IMR-90 (cell line): ENCODE measurements around the gene SPTBN5. TPM values are rescaled to one million over a fixed set of nuclear protein-coding genes. Genes with fewer than 3 reads are reported as not detected.

Experiments used
- ATAC-seq: fragments of 200-7000 bp; cut with Tn5 transposase; 2 replicates; pipeline ENCODE4 v1.9.1; 2020; ENCODE audit warnings: low read depth, mild to moderate bottlenecking, moderate library complexity
- BruUV-seq: library from RNA; stranded (reverse); fragments of 400-500 nt; replicated peaks from 2 replicates; lab custom pipeline; 2021; lab: Mats Ljungman, UMichigan
- CTCF ChIA-PET: fragments of 300-600 bp; formaldehyde crosslinking; extraction: SDS; loops from one replicate; lab custom pipeline; 2021; ENCODE audit warnings: antibody characterized with exemption; lab: Yijun Ruan, JAX
- POLR2A ChIA-PET: fragments of 300-600 bp; sonication (Branson Sonifier 250); formaldehyde crosslinking; loops from one replicate; lab custom pipeline; 2022; ENCODE audit warnings: antibody characterized with exemption; ENCODE audit not compliant: unreplicated experiment; lab: Charles Lee
- DNase-seq: peaks from one replicate; pipeline ENCODE4 v3.0.0; 2013
- H2AFZ ChIP-seq: replicated peaks from 2 replicates; pipeline ENCODE3; 2013; ENCODE audit warnings: low read length, mild to moderate bottlenecking; ENCODE audit not compliant: poor library complexity
- H2AK5ac ChIP-seq: 2 replicates; pipeline ENCODE4 v1.6.1; 2013; ENCODE audit warnings: low read depth, low read length, inconsistent platforms
- H2AK9ac ChIP-seq: replicated peaks from 2 replicates; pipeline ENCODE3; 2013; ENCODE audit warnings: mild to moderate bottlenecking, low read depth, low read length, moderate library complexity; ENCODE audit not compliant: poor library complexity
- H2BK120ac ChIP-seq: 2 replicates; pipeline ENCODE4 v1.6.1; 2013; ENCODE audit warnings: low read depth, low read length, inconsistent platforms
- H2BK15ac ChIP-seq: 3 replicates; pipeline ENCODE4 v1.6.1; 2013; ENCODE audit warnings: low read depth, low read length, inconsistent platforms
- H2BK20ac ChIP-seq: 2 replicates; pipeline ENCODE4 v1.6.1; 2013; ENCODE audit warnings: low read depth, mild to moderate bottlenecking, inconsistent platforms, low read length, moderate library complexity
- H2BK5ac ChIP-seq: 2 replicates; pipeline ENCODE4 v1.6.1; 2013; ENCODE audit warnings: mild to moderate bottlenecking, low read depth, low read length, inconsistent platforms; ENCODE audit not compliant: poor library complexity, severe bottlenecking
- H3K14ac ChIP-seq: replicated peaks from 2 replicates; pipeline ENCODE4 v1.6.1; 2013; ENCODE audit warnings: low read depth, low read length, inconsistent platforms
- H3K18ac ChIP-seq: 2 replicates; pipeline ENCODE4 v1.6.1; 2013; ENCODE audit warnings: low read depth, low read length, control low read depth
- H3K23ac ChIP-seq: 2 replicates; pipeline ENCODE4 v1.6.1; 2013; ENCODE audit warnings: low read depth, low read length, inconsistent platforms
- H3K27ac ChIP-seq: 2 replicates; pipeline ENCODE4 v1.5.1; 2013; ENCODE audit warnings: mild to moderate bottlenecking, control low read depth, low read length; ENCODE audit not compliant: insufficient read depth
- H3K27me3 ChIP-seq: 2 replicates; pipeline ENCODE4 v1.6.1; 2013; ENCODE audit warnings: low read length; ENCODE audit not compliant: control insufficient read depth, insufficient read depth
- H3K36me3 ChIP-seq: 2 replicates; pipeline ENCODE4 v1.6.1; 2013; ENCODE audit warnings: low read length, mixed read lengths; ENCODE audit not compliant: control insufficient read depth, insufficient read depth
- H3K4ac ChIP-seq: 2 replicates; pipeline ENCODE4 v1.6.1; 2013; ENCODE audit warnings: low read depth, low read length, inconsistent platforms
- H3K4me1 ChIP-seq: 2 replicates; pipeline ENCODE4 v1.6.1; 2013; ENCODE audit warnings: low read length, mixed read lengths; ENCODE audit not compliant: control insufficient read depth, insufficient read depth
- H3K4me2 ChIP-seq: 2 replicates; pipeline ENCODE4 v1.6.1; 2013; ENCODE audit warnings: low read depth, mild to moderate bottlenecking, control low read depth, low read length, moderate library complexity
- H3K4me3 ChIP-seq: 2 replicates; pipeline ENCODE4 v1.5.1; 2013; ENCODE audit warnings: low read depth, mild to moderate bottlenecking, control low read depth, low read length, moderate library complexity; ENCODE audit not compliant: insufficient read depth
- H3K56ac ChIP-seq: 2 replicates; pipeline ENCODE4 v1.6.1; 2013; ENCODE audit warnings: low read length, inconsistent platforms; ENCODE audit not compliant: insufficient read depth; ENCODE audit errors: extremely low read depth
- H3K79me1 ChIP-seq, 2 experiments: 2 replicates each; pipeline ENCODE4 v1.6.1; 2013; ENCODE audit warnings: low read length in 2 of 2, inconsistent platforms in 1 of 2, low read depth in 1 of 2
- H3K9ac ChIP-seq: 2 replicates; pipeline ENCODE4 v1.6.1; 2013; ENCODE audit warnings: low read depth, low read length, control low read depth
- H3K9me1 ChIP-seq: 2 replicates; pipeline ENCODE4 v1.6.1; 2013; ENCODE audit warnings: low read length, inconsistent platforms; ENCODE audit not compliant: insufficient read depth
- H3K9me3 ChIP-seq: 2 replicates; pipeline ENCODE4 v1.6.1; 2013; ENCODE audit warnings: low read length; ENCODE audit not compliant: control insufficient read depth, insufficient read depth
- H4K20me1 ChIP-seq: 2 replicates; pipeline ENCODE4 v1.6.1; 2013; ENCODE audit warnings: low read length, inconsistent platforms; ENCODE audit not compliant: insufficient read depth
- H4K5ac ChIP-seq: 2 replicates; pipeline ENCODE4 v1.6.1; 2013; ENCODE audit warnings: mild to moderate bottlenecking, low read depth, low read length, control low read depth
- H4K8ac ChIP-seq, 2 experiments: 2 replicates each; pipeline ENCODE4 v1.6.1; 2013; ENCODE audit warnings: low read depth in 2 of 2, low read length in 2 of 2, control low read depth in 1 of 2, inconsistent platforms in 1 of 2
- H4K91ac ChIP-seq: 2 replicates; pipeline ENCODE4 v1.6.1; 2013; ENCODE audit warnings: low read depth, low read length, inconsistent platforms; ENCODE audit not compliant: insufficient read depth
- CEBPB ChIP-seq: IDR thresholded peaks from 2 replicates; pipeline ENCODE4 v1.6.1; 2012; ENCODE audit warnings: low read depth, low read length, improper control_type of control experiment
- CHD1 ChIP-seq: IDR thresholded peaks from 2 replicates; pipeline ENCODE4 v1.6.1; 2012; ENCODE audit warnings: low read depth, low read length, improper control_type of control experiment
- NFE2L2 ChIP-seq: fragments of 150-350 bp; IDR thresholded peaks from 2 replicates; pipeline ENCODE4 v1.6.1; 2016; ENCODE audit warnings: low read depth, mild to moderate bottlenecking, low read length
- RCOR1 ChIP-seq: IDR thresholded peaks from 2 replicates; pipeline ENCODE4 v1.6.1; 2012; ENCODE audit warnings: mild to moderate bottlenecking, low read length, improper control_type of control experiment; ENCODE audit not compliant: insufficient replicate concordance
- WGBS, 2 experiments: methylation state at CpG; one replicate each; pipeline versions ENCODE4 v1.1.5 to v1.1.7; 2013; ENCODE audit warnings: missing lambda C conversion rate in 2 of 2; ENCODE audit not compliant: insufficient read length in 1 of 2; ENCODE audit errors: extremely low coverage in 2 of 2; 5-methylcytosine and 5-hydroxymethylcytosine counted together
- dilution Hi-C: fragments of 300-500 bp; cut with HindIII; formaldehyde crosslinking; loops from one replicate; pipeline ENCODE4 v1.14.3; 2018; ENCODE audit warnings: low sequenced_read_pairs; ENCODE audit not compliant: unreplicated experiment
- in situ Hi-C: fragments of 300-500 bp; cut with MboI; formaldehyde crosslinking; loops from 3 replicates; pipeline ENCODE4 v1.14.3; 2019; ENCODE audit warnings: low sequenced_read_pairs, inconsistent platforms, mixed read lengths
- intact Hi-C: fragments of 100-400 bp; cut with micrococcal nuclease; formaldehyde crosslinking; loops from 2 replicates; pipeline ENCODE4 v1.10.0; 2022
- polyA plus RNA-seq, 3 experiments: library from polyadenylated mRNA; depleted of rRNA; stranded (reverse); fragments of >200 nt; gene quantifications; 2 replicates each; pipeline ENCODE4 v1.2.3, GENCODE V29; 2012; ENCODE audit warnings: low replicate concordance in 1 of 3
- total RNA-seq: library from RNA; depleted of rRNA; stranded (reverse); fragments of >200 nt; gene quantifications from 2 replicates; pipeline ENCODE4 v1.2.3, GENCODE V29; 2012
- TF ChIP-seq, protein P1 (sequence below): fragments of 150-350 bp; IDR thresholded peaks from 2 replicates; pipeline ENCODE4 v1.6.1; 2016; ENCODE audit warnings: low read depth, mild to moderate bottlenecking, low read length, moderate library complexity, borderline replicate concordance
- TF ChIP-seq, protein P2 (sequence below): fragments of 150-350 bp; IDR thresholded peaks from 2 replicates; pipeline ENCODE4 v1.6.1; 2017; ENCODE audit warnings: mild to moderate bottlenecking, antibody characterized with exemption, low read length, low read depth

SPTBN5 gene
- total and polyA plus RNA-seq, 2 of the 4 experiments (the other 2 are of a cell fraction): under 0.01 to 0.38 TPM

DNA sequence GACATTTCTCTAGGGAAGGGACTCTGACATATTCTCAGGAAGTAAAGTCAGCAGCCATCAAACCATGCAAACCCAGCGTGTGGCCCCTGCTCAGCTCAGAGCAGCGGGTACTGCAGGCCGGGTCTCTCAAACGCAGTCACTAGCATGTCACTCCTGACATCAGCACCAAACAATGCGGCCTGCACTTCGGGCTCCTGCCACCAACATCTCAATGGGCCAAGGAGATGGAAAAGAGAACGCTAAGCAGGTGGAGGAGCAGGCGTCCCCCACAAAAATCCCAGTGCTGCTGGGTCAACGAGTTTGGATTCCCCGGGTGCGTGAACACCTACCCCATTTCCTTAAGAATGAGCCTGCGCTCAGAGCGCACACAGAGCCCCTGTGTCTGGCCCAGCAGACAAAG, 9.9 kb upstream of the SPTBN5 start:
- no peak overlapping the region for H3K14ac ChIP-seq
- no peak overlapping the region for H4K8ac ChIP-seq
- CTCF ChIA-PET: interaction anchor here (0.6 kb wide), 1 partner anchor 40 kb away, joined by 3 read pairs; no protein-coding TSS in a partner anchor
- no peak overlapping the region for H4K91ac ChIP-seq
- no peak overlapping the region for H3K18ac ChIP-seq
- dilution Hi-C loops (no loop called here), intact Hi-C loops (loop anchor here (1.0 kb wide), 4 partner anchors 75 to 438 kb away; partner anchors contain the start of gene JMJD7), in situ Hi-C loops (no loop called here)
- ATAC-seq (no peak), DNase-seq (no peak)
- no TSS peak for BruUV-seq
- H3K4me1 ChIP-seq: no peaks in the 10 kb centered on the region
- POLR2A ChIA-PET: no interaction called here
- no peak overlapping the region for H3K23ac ChIP-seq
- H3K56ac ChIP-seq: no peak overlapping the region
- H2AFZ ChIP-seq: no peak overlapping the region
- H2BK5ac ChIP-seq: no peak overlapping the region
- peaks cover 0 to 18% of the 10 kb centered on the region in 2 experiments for H3K79me1 ChIP-seq
- no peak overlapping the region for H2BK15ac ChIP-seq
- peaks cover 21% of the 10 kb centered on the region for H3K36me3 ChIP-seq
- no peaks in the 10 kb centered on the region for H3K9me1 ChIP-seq
- H3K4ac ChIP-seq: no peak overlapping the region
- TF ChIP-seq, protein P1, sequence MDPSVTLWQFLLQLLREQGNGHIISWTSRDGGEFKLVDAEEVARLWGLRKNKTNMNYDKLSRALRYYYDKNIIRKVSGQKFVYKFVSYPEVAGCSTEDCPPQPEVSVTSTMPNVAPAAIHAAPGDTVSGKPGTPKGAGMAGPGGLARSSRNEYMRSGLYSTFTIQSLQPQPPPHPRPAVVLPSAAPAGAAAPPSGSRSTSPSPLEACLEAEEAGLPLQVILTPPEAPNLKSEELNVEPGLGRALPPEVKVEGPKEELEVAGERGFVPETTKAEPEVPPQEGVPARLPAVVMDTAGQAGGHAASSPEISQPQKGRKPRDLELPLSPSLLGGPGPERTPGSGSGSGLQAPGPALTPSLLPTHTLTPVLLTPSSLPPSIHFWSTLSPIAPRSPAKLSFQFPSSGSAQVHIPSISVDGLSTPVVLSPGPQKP: no peak
- no peak for TF ChIP-seq RCOR1
- no peak for TF ChIP-seq CHD1
- TF ChIP-seq NFE2L2: no peak
- TF ChIP-seq CEBPB: no peak
- TF ChIP-seq, protein P2, sequence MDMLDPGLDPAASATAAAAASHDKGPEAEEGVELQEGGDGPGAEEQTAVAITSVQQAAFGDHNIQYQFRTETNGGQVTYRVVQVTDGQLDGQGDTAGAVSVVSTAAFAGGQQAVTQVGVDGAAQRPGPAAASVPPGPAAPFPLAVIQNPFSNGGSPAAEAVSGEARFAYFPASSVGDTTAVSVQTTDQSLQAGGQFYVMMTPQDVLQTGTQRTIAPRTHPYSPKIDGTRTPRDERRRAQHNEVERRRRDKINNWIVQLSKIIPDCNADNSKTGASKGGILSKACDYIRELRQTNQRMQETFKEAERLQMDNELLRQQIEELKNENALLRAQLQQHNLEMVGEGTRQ: no peak
- no peak overlapping the region for H2BK20ac ChIP-seq
- H3K4me3 ChIP-seq: no peak overlapping the region
- no peak overlapping the region for H2AK5ac ChIP-seq
- no peak overlapping the region for H3K9ac ChIP-seq
- H3K4me2 ChIP-seq: no peak overlapping the region
- WGBS, 2 experiments: 93% methylated on average over 5 of the region's 13 CpGs; no CpG with 5 or more reads in 1 of the 2 experiments
- no peaks in the 10 kb centered on the region for H3K27me3 ChIP-seq
- H4K20me1 ChIP-seq: peaks cover 16% of the 10 kb centered on the region; the same call in 1 of the 2 replicates
- no peak overlapping the region for H2AK9ac ChIP-seq
- no peak overlapping the region for H3K27ac ChIP-seq
- no peak overlapping the region for H2BK120ac ChIP-seq
- H3K9me3 ChIP-seq: no peaks in the 10 kb centered on the region
- H4K5ac ChIP-seq: no peak overlapping the region
